GM23338 (cell line): ENCODE measurements around the gene SLC26A4. TPM values are rescaled to one million over a fixed set of nuclear protein-coding genes. Genes with fewer than 3 reads are reported as not detected.

Experiments
- ATAC-seq: fragments of 200-7000 bp; cut with Tn5 transposase; 3 replicates; pipeline ENCODE4 v1.9.1; 2020
- DNase-seq: peaks from one replicate; pipeline ENCODE4 v3.0.0-alpha.2; 2015; ENCODE audit warnings: low spot score
- H2AFZ ChIP-seq: fragments of 200-600 bp; sonication (generic); 2 replicates; pipeline ENCODE4 v1.8.0; 2016; ENCODE audit warnings: antibody characterized with exemption, mild to moderate bottlenecking, moderate library complexity
- H3F3A ChIP-seq: fragments of 200-600 bp; sonication (generic); replicated peaks from 2 replicates; pipeline ENCODE4 v1.8.0; 2017; ENCODE audit warnings: antibody characterized with exemption, mixed run types, low read depth
- H3K27ac ChIP-seq: fragments of 200-600 bp; sonication (generic); 2 replicates; pipeline ENCODE4 v1.6.1; 2016; ENCODE audit warnings: low read depth
- H3K27me3 ChIP-seq: fragments of 200-600 bp; sonication (generic); 2 replicates; pipeline ENCODE4 v1.8.0; 2016; ENCODE audit warnings: mild to moderate bottlenecking, mixed run types, moderate library complexity; ENCODE audit not compliant: insufficient read depth
- H3K36me3 ChIP-seq: fragments of 200-600 bp; sonication (generic); 2 replicates; pipeline ENCODE4 v1.8.0; 2016; ENCODE audit warnings: mild to moderate bottlenecking; ENCODE audit not compliant: insufficient read depth
- H3K4me1 ChIP-seq: fragments of 200-600 bp; sonication (generic); 2 replicates; pipeline ENCODE4 v1.8.0; 2016; ENCODE audit warnings: mild to moderate bottlenecking, moderate library complexity; ENCODE audit not compliant: insufficient read depth
- H3K4me2 ChIP-seq: fragments of 200-600 bp; sonication (generic); 2 replicates; pipeline ENCODE4 v1.7.1; 2017; ENCODE audit warnings: mixed run types
- H3K4me3 ChIP-seq: fragments of 200-600 bp; sonication (generic); 2 replicates; pipeline ENCODE4 v1.6.1; 2016; ENCODE audit warnings: mixed run types
- H3K79me2 ChIP-seq: fragments of 200-600 bp; sonication (generic); replicated peaks from 2 replicates; pipeline ENCODE4 v1.8.0; 2017; ENCODE audit warnings: mild to moderate bottlenecking; ENCODE audit not compliant: insufficient read depth
- H3K9me2 ChIP-seq: fragments of 200-600 bp; sonication (generic); 2 replicates; pipeline ENCODE4 v1.8.0; 2017; ENCODE audit not compliant: insufficient read depth
- H4K20me1 ChIP-seq: fragments of 200-600 bp; sonication (generic); replicated peaks from 2 replicates; pipeline ENCODE4 v1.8.0; 2017; ENCODE audit warnings: mild to moderate bottlenecking; ENCODE audit not compliant: insufficient read depth
- H3K27ac Mint-ChIP-seq: 2 replicates; pipeline ENCODE4 v1.8.0; 2020; ENCODE audit warnings: inconsistent platforms, mild to moderate bottlenecking, moderate library complexity, mixed read lengths
- H3K27me3 Mint-ChIP-seq: 3 replicates; pipeline ENCODE4 v1.8.0; 2022; ENCODE audit warnings: low read depth, mild to moderate bottlenecking, moderate library complexity, mixed read lengths, inconsistent platforms; ENCODE audit not compliant: insufficient read depth, poor library complexity
- H3K36me3 Mint-ChIP-seq: 3 replicates; pipeline ENCODE4 v1.8.0; 2021; ENCODE audit warnings: low read depth, mild to moderate bottlenecking, inconsistent platforms, moderate library complexity, mixed read lengths
- H3K4me1 Mint-ChIP-seq: 3 replicates; pipeline ENCODE4 v1.8.0; 2020; ENCODE audit warnings: mild to moderate bottlenecking, inconsistent platforms, mixed read lengths
- H3K4me3 Mint-ChIP-seq: 3 replicates; pipeline ENCODE4 v1.8.0; 2021; ENCODE audit warnings: moderate library complexity, mild to moderate bottlenecking, inconsistent platforms, mixed read lengths
- H3K9me3 Mint-ChIP-seq: 3 replicates; pipeline ENCODE4 v1.8.0; 2020; ENCODE audit warnings: moderate library complexity, mild to moderate bottlenecking, inconsistent platforms, mixed read lengths
- CREB1 ChIP-seq: fragments of 250-450 bp; sonication (Bioruptor Pico); IDR thresholded peaks from 2 replicates; pipeline ENCODE4 v1.5.0; 2020; ENCODE audit warnings: low read depth, mild to moderate bottlenecking, moderate library complexity
- ETS1 ChIP-seq: IDR thresholded peaks from 2 replicates; pipeline ENCODE4 v1.6.1; 2016; ENCODE audit warnings: antibody characterized with exemption
- EZH2 ChIP-seq: fragments of 200-600 bp; sonication (generic); IDR thresholded peaks from one replicate; pipeline ENCODE4 v1.8.0; 2017; ENCODE audit warnings: antibody characterized with exemption, mild to moderate bottlenecking, low read depth; ENCODE audit not compliant: unreplicated experiment
- EZH2phosphoT487 ChIP-seq: fragments of 200-600 bp; sonication (generic); IDR thresholded peaks from one replicate; pipeline ENCODE4 v1.8.1; 2018; ENCODE audit warnings: antibody characterized with exemption; ENCODE audit not compliant: unreplicated experiment
- JUNB ChIP-seq: IDR thresholded peaks from one replicate; pipeline ENCODE4 v1.6.1; 2016; ENCODE audit warnings: antibody characterized with exemption; ENCODE audit not compliant: unreplicated experiment
- NANOG ChIP-seq: IDR thresholded peaks from 2 replicates; pipeline ENCODE4 v1.6.1; 2016; ENCODE audit warnings: antibody characterized with exemption, borderline replicate concordance
- POLR2AphosphoS5 ChIP-seq: IDR thresholded peaks from 2 replicates; pipeline ENCODE4 v1.6.1; 2016; ENCODE audit warnings: antibody characterized with exemption, low read depth
- STAT1 ChIP-seq: IDR thresholded peaks from one replicate; pipeline ENCODE4 v1.6.1; 2016; ENCODE audit warnings: antibody characterized with exemption; ENCODE audit not compliant: unreplicated experiment
- ZNF114 ChIP-seq: fragments of 250-450 bp; sonication (Bioruptor Pico); IDR thresholded peaks from 2 replicates; pipeline ENCODE4 v1.5.0; 2020; ENCODE audit warnings: mild to moderate bottlenecking, moderate library complexity
- ZNF331 ChIP-seq: fragments of 250-450 bp; sonication (Bioruptor Pico); IDR thresholded peaks from 2 replicates; pipeline ENCODE4 v1.5.0; 2020; ENCODE audit warnings: low read depth, mild to moderate bottlenecking, moderate library complexity
- ZNF462 ChIP-seq: fragments of 250-450 bp; sonication (Bioruptor Pico); IDR thresholded peaks from 2 replicates; pipeline ENCODE4 v1.5.0; 2020; ENCODE audit warnings: mild to moderate bottlenecking, moderate library complexity
- polyA plus RNA-seq: library from polyadenylated mRNA; unstranded; fragments of >200 nt; fragmentation: Nextera tagmentation; extraction: Ambion mirVana; gene quantifications from 2 replicates; pipeline ENCODE4 v1.2.1, GENCODE V29; 2016
- total RNA-seq: library from RNA; depleted of rRNA; stranded (reverse); fragments of >200 nt; shearing (Covaris generic); gene quantifications from 2 replicates; pipeline ENCODE4 v1.2.3, GENCODE V29; 2014
- TF ChIP-seq, protein P1 (sequence below), 2 experiments: fragments of 200-600 bp in 1 of 2; sonication (generic) in 1 of 2; conservative IDR thresholded peaks; 2 replicates each; pipeline versions ENCODE4 v1.5.1 to v1.6.1; 2016 to 2017; ENCODE audit warnings: antibody characterized with exemption in 2 of 2, low read depth in 2 of 2, mild to moderate bottlenecking in 2 of 2, moderate library complexity in 1 of 2
- TF ChIP-seq, protein P2 (sequence below): IDR thresholded peaks from one replicate; pipeline ENCODE4 v1.6.1; 2018; ENCODE audit warnings: antibody characterized with exemption; ENCODE audit not compliant: unreplicated experiment

Gene SLC26A4
- total and polyA plus RNA-seq, 2 experiments from 2014 or later, result 0.07 TPM; not detected in 1

DNA sequence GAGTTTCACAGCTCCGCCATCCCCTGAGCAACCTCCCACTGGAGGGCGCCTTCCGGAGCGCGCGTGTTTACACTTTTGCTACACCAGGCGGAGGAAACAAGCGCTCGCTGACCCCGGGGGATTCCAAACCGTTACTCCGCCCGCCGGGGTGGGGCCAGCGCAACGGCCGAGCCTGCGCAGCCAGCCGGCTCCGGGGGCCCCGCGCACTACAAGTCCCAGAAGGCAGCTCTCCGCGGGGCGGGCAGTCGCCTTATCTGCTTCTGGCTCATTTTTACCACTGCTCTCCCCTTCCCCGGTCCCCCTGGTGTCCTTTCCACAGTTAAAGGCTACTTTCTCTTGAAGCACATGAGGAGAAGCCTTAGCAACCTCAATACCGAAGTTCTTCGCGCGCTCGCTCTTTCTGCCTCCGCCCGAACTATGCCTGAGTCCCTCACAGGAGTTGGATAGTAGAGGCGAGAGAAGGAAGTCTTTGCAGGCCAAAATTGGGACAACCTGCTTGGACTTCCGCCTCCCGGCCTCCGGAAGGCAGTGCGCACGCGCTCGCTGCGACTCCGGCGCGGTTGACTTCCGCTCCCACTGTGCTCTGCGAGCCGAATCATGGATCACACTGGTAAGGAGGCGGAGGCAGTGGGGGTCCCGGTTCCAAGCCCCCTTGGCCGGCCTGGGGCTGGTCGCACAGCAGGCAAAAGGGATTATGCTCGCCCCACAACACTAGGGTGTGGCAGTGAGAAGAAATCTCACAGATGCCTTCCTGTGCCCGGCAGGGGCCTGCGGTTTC, 83.1 kb downstream of the SLC26A4 start, which contains the start of gene CBLL1:
TSS of gene CBLL1 (plus strand) at position 576 of the 778 bp plus-strand sequence. CDS start at position 598, 22 bp downstream.
- Histone ChIP-seq H3K27me3 (no peaks in the 10 kb centered on the region), H3K9me2 (no peaks in the 10 kb centered on the region), H2AFZ (peak within 1 kb of the TSS; percentile 95), H3K36me3 (peaks cover under 1% of the 10 kb centered on the region; the same call in 1 of the 2 replicates), H3K79me2 (peaks cover 47% of the 10 kb centered on the region), H3K4me2 (peak within 1 kb of the TSS; percentile 96), H3K4me1 (peaks cover 31% of the 10 kb centered on the region), H4K20me1 (no peaks in the 10 kb centered on the region; the same call in none of the 2 replicates), H3K27ac (peak within 1 kb of the TSS; percentile 98), H3F3A (peaks cover 4% of the 10 kb centered on the region; the same call in 1 of the 2 replicates), H3K4me3 (peak within 1 kb of the TSS; percentile 87)
- DNase-seq (peak; percentile 94), ATAC-seq (peak; percentile 94)
- TF ChIP-seq EZH2 (no peak), ETS1 (peak; percentile 89), ZNF114 (CRISPR knock-in tag) (no peak), CREB1 (peak; percentile 24), STAT1 (no peak), NANOG (no peak), JUNB (no peak), POLR2AphosphoS5 (peak; percentile 86), ZNF462 (no peak), ZNF331 (CRISPR knock-in tag) (no peak), EZH2phosphoT487 (no peak)
- TF ChIP-seq, protein P1, sequence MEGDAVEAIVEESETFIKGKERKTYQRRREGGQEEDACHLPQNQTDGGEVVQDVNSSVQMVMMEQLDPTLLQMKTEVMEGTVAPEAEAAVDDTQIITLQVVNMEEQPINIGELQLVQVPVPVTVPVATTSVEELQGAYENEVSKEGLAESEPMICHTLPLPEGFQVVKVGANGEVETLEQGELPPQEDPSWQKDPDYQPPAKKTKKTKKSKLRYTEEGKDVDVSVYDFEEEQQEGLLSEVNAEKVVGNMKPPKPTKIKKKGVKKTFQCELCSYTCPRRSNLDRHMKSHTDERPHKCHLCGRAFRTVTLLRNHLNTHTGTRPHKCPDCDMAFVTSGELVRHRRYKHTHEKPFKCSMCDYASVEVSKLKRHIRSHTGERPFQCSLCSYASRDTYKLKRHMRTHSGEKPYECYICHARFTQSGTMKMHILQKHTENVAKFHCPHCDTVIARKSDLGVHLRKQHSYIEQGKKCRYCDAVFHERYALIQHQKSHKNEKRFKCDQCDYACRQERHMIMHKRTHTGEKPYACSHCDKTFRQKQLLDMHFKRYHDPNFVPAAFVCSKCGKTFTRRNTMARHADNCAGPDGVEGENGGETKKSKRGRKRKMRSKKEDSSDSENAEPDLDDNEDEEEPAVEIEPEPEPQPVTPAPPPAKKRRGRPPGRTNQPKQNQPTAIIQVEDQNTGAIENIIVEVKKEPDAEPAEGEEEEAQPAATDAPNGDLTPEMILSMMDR (conservative IDR thresholded peaks at IDR 0.05; ENCODE audit: low read depth in 2 of 2), result peak in 1 of 2 experiments; percentile 67; a peak in 3 of 4 replicates
- TF ChIP-seq, protein P2, sequence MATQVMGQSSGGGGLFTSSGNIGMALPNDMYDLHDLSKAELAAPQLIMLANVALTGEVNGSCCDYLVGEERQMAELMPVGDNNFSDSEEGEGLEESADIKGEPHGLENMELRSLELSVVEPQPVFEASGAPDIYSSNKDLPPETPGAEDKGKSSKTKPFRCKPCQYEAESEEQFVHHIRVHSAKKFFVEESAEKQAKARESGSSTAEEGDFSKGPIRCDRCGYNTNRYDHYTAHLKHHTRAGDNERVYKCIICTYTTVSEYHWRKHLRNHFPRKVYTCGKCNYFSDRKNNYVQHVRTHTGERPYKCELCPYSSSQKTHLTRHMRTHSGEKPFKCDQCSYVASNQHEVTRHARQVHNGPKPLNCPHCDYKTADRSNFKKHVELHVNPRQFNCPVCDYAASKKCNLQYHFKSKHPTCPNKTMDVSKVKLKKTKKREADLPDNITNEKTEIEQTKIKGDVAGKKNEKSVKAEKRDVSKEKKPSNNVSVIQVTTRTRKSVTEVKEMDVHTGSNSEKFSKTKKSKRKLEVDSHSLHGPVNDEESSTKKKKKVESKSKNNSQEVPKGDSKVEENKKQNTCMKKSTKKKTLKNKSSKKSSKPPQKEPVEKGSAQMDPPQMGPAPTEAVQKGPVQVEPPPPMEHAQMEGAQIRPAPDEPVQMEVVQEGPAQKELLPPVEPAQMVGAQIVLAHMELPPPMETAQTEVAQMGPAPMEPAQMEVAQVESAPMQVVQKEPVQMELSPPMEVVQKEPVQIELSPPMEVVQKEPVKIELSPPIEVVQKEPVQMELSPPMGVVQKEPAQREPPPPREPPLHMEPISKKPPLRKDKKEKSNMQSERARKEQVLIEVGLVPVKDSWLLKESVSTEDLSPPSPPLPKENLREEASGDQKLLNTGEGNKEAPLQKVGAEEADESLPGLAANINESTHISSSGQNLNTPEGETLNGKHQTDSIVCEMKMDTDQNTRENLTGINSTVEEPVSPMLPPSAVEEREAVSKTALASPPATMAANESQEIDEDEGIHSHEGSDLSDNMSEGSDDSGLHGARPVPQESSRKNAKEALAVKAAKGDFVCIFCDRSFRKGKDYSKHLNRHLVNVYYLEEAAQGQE, result no peak
- Mint-ChIP-seq H3K4me1 (peaks cover 17% of the 10 kb centered on the region), H3K36me3 (peaks cover 1% of the 10 kb centered on the region; the same call in 1 of the 3 replicates), H3K4me3 (peak within 1 kb of the TSS; percentile 98), H3K27ac (peak within 1 kb of the TSS; percentile 100), H3K27me3 (peaks cover 3% of the 10 kb centered on the region), H3K9me3 (no peaks in the 10 kb centered on the region)
